Activated naive CD8-positive, alpha-beta T cell treated with anti-CD3 and anti-CD28 coated beads, Interleukin-2, amount 50 U/mL, for 24 hours (primary cell): ENCODE results near the gene AOX1.
"Not testable (repeated sequence)": the region's sequence is repeated elsewhere in the genome, so short reads cannot be mapped to it uniquely, and the experiment has no call there.

Experiments
- ATAC-seq: fragments of 150-1000 bp; cut with Tn5 transposase; one replicate; pipeline ENCODE4 v1.10.0; 2021
- DNase-seq: peaks from one replicate; pipeline ENCODE4 v3.0.0; 2021
- H3K27ac Mint-ChIP-seq: one replicate; pipeline ENCODE4 v1.8.0; 2021; ENCODE audit warnings: mild to moderate bottlenecking, mixed read lengths
- H3K27me3 Mint-ChIP-seq: one replicate; pipeline ENCODE4 v1.8.0; 2021; ENCODE audit warnings: mixed read lengths
- H3K36me3 Mint-ChIP-seq: one replicate; pipeline ENCODE4 v1.8.0; 2021; ENCODE audit warnings: low read depth, mixed read lengths
- H3K4me1 Mint-ChIP-seq: one replicate; pipeline ENCODE4 v1.8.0; 2021; ENCODE audit warnings: mixed read lengths
- H3K4me3 Mint-ChIP-seq: one replicate; pipeline ENCODE4 v1.8.0; 2021; ENCODE audit warnings: mild to moderate bottlenecking, moderate library complexity, mixed read lengths
- H3K9me3 Mint-ChIP-seq: one replicate; pipeline ENCODE4 v1.8.0; 2021; ENCODE audit warnings: mixed read lengths

Gene AOX1

DNA sequence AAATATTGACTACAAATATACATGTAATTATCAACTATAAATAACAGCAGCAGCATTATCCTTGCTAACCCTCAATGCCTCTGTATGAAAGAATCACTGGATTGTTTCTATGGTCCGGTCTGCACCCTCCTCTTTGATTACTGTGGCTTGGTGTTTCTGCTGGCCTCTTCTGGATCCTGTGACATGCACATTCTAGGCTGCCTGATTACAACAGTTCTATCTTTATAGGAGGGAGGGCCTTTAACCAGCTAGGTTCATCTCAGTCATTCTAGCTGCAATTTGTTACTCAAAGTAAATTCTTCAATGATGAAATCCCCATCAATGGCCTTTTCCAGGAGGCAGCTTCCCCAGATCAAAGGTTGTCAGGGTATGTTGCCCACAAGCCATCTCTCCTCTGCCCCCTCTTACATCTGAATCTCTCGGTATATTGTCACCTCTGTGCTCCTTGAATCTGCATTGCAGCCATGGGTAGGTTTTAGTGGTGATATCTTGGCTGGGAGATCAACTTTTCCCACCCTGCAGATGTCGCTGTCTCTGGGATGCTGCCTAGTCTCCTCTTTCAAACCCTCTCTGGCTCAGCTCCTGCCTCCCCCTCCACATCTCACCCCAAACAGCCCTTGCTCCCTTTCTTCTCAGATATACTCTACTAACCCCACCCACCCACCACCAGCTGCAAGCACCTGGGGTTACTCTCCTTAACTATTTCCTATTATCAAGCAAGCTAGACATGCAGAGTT, 119.7 kb downstream of the AOX1 start:
- no peaks in the 10 kb centered on the region for H3K9me3 Mint-ChIP-seq
- H3K4me1 Mint-ChIP-seq, result peaks cover 50% of the 10 kb centered on the region

DNA sequence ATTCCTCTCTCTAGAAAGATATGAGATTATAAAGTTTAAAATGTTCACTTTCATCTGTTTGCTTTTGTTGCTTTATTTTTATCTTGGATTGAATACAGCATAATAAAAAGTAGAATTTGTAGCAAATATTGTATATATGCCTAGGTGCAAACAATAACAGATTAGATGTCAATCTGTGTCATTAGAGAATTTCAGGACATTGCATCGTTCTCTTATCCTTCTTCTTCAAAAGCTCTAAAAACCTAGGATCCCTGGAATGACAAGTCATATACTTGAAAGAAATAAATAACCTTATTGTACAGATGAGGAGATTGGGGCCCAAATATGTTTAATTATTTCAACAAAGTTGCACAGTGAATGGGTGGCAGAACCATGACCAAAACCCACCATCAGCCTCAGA, 123.1 kb downstream of the AOX1 start:
- H3K36me3 Mint-ChIP-seq, result no peaks in the 10 kb centered on the region
- no peak overlapping the region for H3K27ac Mint-ChIP-seq
- peaks cover 6% of the 10 kb centered on the region for H3K27me3 Mint-ChIP-seq
- H3K9me3 Mint-ChIP-seq, result no peaks in the 10 kb centered on the region
- no peak for DNase-seq
- no peak overlapping the region for H3K4me3 Mint-ChIP-seq
- no peak for ATAC-seq
- peaks cover 63% of the 10 kb centered on the region for H3K4me1 Mint-ChIP-seq

More for the DNA sequence above, 119.7 kb downstream of the AOX1 start:
- H3K4me3 Mint-ChIP-seq, result no peak overlapping the region
- peak; percentile 20 for ATAC-seq
- DNase-seq, result no peak
- no peak overlapping the region for H3K27ac Mint-ChIP-seq
- H3K27me3 Mint-ChIP-seq, result peaks cover 4% of the 10 kb centered on the region
- no peaks in the 10 kb centered on the region for H3K36me3 Mint-ChIP-seq

DNA sequence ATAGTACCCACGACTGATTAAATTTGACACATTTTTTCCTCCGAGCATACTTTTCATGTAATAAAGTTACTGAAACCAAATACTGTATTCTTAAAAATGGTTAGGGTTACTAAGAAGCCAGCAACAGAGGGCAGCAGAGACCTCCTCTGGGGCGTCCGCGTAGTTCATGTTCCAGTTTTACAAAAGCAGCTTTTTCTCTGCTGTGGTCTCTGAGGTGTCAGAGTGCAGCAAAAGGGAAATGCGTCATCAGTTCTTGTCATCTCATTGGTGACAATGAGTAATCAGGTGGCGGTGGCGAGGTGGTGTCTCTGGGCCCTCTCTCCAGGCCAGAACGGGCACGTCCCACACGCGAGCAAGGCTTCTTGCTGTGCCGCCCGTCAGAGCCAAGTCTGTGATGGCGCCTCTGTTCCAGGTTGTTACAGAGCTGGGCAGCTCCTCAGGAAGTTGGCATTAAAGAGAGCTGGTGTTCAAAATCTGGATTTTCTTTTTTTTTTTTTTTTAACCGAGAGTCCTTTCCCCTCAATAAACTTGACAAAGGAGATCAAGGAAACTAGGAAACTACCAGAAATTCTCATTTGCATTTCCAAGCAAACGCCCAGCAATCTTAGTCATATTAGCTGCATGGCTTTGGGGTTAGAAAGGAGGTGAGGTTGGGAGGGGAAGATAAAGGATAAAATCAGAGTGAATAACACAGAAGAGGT, 127.3 kb downstream of the AOX1 start:
- peak overlapping the region; percentile 100 for H3K27ac Mint-ChIP-seq
- peaks cover 48% of the 10 kb centered on the region for H3K4me1 Mint-ChIP-seq
- H3K9me3 Mint-ChIP-seq, result no peaks in the 10 kb centered on the region
- peaks cover 4% of the 10 kb centered on the region for H3K27me3 Mint-ChIP-seq
- peak; percentile 93 for DNase-seq
- H3K4me3 Mint-ChIP-seq, result peak overlapping the region; percentile 74
- no peaks in the 10 kb centered on the region for H3K36me3 Mint-ChIP-seq
- peak; percentile 97 for ATAC-seq

DNA sequence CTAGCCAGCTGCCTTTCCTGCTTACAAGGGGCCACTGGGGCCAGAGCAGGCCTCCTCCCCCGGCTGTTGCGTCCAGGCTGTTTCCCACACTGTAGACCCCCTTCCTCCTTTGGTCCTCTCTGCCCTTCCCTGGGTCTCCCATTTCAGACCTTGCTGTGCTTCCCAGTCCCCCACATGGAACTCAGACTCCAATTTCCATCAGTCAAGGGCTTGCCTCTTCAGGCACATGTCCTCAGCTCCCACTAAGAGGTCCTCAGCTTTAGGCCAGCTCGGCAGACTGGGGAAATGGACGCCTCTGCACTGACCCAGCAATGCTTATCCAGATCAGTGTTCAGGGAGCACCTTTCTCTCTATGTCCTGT, 127.9 kb downstream of the AOX1 start:
- H3K27ac Mint-ChIP-seq, result peak overlapping the region; percentile 100
- no peak for ATAC-seq
- peak; percentile 44 for DNase-seq
- H3K36me3 Mint-ChIP-seq, result no peaks in the 10 kb centered on the region
- H3K4me3 Mint-ChIP-seq, result peak overlapping the region; percentile 74
- H3K9me3 Mint-ChIP-seq, result no peaks in the 10 kb centered on the region
- H3K4me1 Mint-ChIP-seq, result peaks cover 45% of the 10 kb centered on the region
- peaks cover 2% of the 10 kb centered on the region for H3K27me3 Mint-ChIP-seq

DNA sequence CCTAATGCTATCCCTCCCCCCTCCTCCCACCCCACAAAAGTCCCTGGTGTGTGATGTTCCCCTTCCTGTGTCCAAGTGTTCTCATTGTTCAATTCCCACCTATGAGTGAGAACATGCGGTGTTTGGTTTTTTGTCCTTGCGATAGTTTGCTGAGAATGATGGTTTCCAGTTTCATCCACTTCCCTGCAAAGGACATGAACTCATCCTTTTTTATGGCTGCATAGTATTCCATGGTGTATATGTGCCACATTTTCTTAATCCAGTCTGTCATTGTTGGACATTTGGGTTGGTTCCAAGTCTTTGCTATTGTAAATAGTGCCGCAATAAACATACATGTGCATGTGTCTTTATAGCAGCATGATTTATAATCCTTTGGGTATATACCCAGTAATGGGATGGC, 129.2 kb downstream of the AOX1 start:
- H3K27ac Mint-ChIP-seq, H3K9me3 Mint-ChIP-seq, DNase-seq, H3K27me3 Mint-ChIP-seq, ATAC-seq, H3K4me3 Mint-ChIP-seq, H3K36me3 Mint-ChIP-seq: not testable (repeated sequence)
- H3K4me1 Mint-ChIP-seq, result peaks cover 42% of the 10 kb centered on the region

DNA sequence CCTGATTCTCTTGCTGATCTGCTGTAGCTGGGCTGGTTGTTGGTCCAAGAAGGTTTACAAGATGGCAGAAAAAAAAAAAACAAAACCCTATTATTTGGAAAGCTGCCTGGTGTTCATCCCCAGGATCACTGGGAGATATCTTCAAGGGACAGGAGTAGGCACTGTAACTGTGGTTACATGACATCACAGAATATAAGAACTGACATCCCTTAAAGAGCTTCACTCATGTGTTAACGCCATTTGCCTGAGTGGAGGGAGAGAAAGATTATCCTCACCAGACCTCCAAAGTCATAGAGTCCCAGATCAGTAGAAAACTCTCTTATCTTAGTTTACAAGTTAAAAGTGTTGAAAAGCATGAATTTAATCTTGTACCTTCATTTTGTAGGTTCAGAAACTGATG, 130.6 kb downstream of the AOX1 start:
- Mint-ChIP-seq H3K27ac (peak overlapping the region; percentile 12), H3K36me3 (no peaks in the 10 kb centered on the region), H3K9me3 (no peaks in the 10 kb centered on the region), H3K4me1 (peaks cover 33% of the 10 kb centered on the region), H3K4me3 (no peak overlapping the region), H3K27me3 (peaks cover 2% of the 10 kb centered on the region)
- DNase-seq (no peak), ATAC-seq (no peak)
